ENCODE results near the gene MTHFD1.

MTHFD1 gene

DNA sequence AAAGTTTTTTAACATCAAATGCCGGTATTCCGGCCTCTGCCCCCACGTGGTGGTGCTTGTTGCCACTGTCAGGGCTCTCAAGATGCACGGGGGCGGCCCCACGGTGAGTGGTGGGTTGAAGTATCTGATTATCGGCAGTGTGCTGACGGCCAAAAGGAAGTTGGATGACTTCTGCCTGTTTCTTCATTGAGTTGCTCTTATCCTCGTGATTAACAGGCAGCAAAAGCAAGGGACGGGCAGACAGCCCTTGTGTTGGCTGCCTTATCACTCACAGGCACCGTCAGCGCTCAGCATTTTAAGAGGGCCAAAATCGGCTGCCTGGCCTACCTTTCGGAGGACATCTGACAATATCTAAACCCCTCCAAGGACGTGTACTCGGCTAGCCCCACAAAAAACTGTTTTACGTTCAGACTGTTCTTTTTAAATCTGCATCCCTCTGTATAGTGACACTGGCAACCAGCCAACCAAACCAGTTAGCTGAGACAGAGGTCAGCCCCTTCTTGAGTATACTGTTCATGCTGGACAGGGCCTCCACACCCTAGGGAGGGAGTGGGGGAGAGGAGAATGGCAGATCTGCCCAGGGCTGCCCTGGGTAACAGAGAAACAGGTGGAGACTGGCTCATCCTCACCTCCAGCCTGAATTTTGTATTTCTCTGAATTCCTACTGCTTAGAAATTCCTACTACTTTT, 54.3 kb downstream of the MTHFD1 start:
- no peak for DNase-seq (ENCODE audit: low spot score in 2 of 2)
- Mint-ChIP-seq H3K4me3 (no peak overlapping the region), H3K9me3 (no peaks in the 10 kb centered on the region), H3K4me1 (peaks cover 30% of the 10 kb centered on the region), H3K27ac (ENCODE audit: low read depth) (no peak overlapping the region), H3K27me3 (no peaks in the 10 kb centered on the region), H3K36me3 (ENCODE audit: insufficient read depth) (peaks cover 16% of the 10 kb centered on the region)
- ATAC-seq (replicated peaks; ENCODE audit: extremely low read depth, poor library complexity, severe bottlenecking) = no peak

DNA sequence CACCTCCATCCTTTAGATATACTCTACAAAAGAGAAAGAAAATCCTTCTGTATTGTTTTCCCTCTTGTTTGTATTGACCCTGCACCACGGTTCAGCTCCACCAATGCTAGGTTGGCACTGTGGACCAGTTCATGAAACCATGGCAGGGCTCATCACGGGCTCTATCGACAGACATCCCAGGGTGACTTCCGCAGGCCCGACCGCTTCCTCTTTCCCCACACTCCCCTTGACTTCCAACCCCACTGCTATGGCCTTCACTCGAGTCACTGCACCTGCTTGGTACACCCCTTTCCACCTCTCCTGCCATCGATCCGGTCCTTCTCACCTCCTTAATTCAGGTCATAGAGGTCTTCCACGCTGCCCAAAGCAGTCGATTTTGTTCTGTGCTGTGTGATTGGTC, 56.0 kb downstream of the MTHFD1 start:
- no peak overlapping the region for H3K4me3 Mint-ChIP-seq
- peaks cover 10% of the 10 kb centered on the region for H3K36me3 Mint-ChIP-seq (ENCODE audit: insufficient read depth)
- H3K9me3 Mint-ChIP-seq = no peaks in the 10 kb centered on the region
- peak overlapping the region; percentile 89 for H3K27ac Mint-ChIP-seq (ENCODE audit: low read depth)
- H3K27me3 Mint-ChIP-seq = no peaks in the 10 kb centered on the region
- H3K4me1 Mint-ChIP-seq = peaks cover 26% of the 10 kb centered on the region
- no peak for ATAC-seq (replicated peaks; ENCODE audit: extremely low read depth, poor library complexity, severe bottlenecking)
- DNase-seq (ENCODE audit: low spot score in 2 of 2) = no peak

DNA sequence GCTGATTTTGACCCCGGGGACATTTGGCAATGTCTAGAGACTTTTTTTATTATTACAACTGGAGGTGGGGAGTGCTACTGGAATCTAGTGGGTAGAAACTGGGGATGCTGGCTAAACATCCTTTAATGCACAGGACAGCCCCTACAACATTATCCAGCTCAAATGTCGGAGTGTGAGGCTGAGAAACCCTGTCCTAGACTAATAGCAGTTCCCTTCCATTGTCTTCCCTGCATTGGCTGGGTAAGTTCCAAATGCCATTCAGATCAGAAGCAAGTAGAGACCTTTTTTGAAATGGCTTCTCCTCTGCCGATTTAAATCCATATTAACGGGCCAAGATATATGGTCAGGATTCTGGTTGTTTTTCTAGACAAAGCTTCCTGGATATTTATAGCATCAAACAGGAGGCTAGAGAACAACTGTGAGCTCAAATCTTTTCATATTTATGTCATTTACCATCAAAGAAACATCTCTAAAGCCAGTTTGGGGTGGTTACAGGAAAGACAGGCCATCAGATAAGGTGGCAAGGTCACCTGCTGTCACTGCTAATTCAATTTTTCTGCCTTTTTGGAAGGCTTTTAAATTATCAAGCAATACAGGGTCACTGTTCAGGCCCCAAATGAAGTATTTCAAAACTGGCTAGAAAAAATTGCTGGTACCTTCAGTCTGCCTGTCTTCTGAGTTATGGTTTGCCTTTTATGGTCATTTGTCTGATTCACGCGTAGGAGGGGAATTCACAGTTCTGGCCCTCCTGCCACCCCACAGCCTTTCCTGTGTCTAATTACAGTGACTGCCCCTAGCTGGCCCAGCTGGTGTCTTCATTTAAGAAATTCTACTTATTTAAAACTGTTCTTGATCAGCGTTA, 57.1 kb downstream of the MTHFD1 start:
- peak; percentile 76 for ATAC-seq (replicated peaks; ENCODE audit: extremely low read depth, poor library complexity, severe bottlenecking)

DNA sequence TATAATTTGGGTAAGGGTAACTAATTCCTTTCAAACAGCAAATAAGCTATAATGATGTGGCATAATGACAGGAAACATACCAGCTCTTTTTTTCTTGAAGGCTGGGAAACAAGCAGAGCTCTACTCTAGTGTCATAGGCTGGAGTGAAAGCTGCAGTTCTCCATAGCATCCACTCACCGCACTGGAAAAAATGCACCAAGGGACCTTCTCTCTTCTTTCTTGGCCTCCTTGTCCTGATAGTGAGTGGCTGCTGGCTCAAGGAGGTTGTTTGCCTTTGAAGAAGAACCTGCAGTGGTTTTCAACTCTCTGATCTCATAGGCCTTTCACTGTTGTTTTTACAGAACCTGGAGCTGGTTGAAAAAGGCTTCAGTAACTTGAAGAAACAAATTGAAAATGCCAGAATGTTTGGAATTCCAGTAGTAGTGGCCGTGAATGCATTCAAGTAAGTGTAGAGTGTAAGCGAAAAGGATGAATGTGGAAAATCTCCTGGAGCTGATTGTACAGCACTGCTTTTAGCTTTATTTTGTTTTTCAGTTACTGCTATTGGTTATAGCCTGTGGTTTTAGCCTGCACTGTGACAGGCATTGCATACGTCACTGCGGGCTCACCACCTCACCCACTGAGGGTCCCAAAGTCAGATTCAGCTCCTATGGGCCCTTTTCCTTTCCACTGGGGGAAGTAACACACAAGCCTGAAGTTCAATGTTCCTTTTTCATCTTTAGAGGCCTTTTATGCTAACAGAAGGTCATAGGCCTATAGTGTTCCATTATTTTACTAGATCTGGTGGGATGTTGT, 59.9 kb downstream of the MTHFD1 start:
- peak in 1 of 2 donors; percentile 25 for DNase-seq (ENCODE audit: low spot score in 2 of 2)
- H3K27me3 Mint-ChIP-seq = no peaks in the 10 kb centered on the region
- peaks cover 24% of the 10 kb centered on the region for H3K4me1 Mint-ChIP-seq
- H3K9me3 Mint-ChIP-seq = no peaks in the 10 kb centered on the region
- H3K4me3 Mint-ChIP-seq = peak overlapping the region; percentile 27
- peaks cover 7% of the 10 kb centered on the region for H3K36me3 Mint-ChIP-seq (ENCODE audit: insufficient read depth)
- H3K27ac Mint-ChIP-seq (ENCODE audit: low read depth) = peak overlapping the region; percentile 78
- peak; percentile 49 for ATAC-seq (replicated peaks; ENCODE audit: extremely low read depth, poor library complexity, severe bottlenecking)

More for the DNA sequence above, 57.1 kb downstream of the MTHFD1 start:
- Mint-ChIP-seq H3K4me3 (peak overlapping the region; percentile 25), H3K9me3 (no peaks in the 10 kb centered on the region), H3K27me3 (no peaks in the 10 kb centered on the region), H3K27ac (ENCODE audit: low read depth) (peak overlapping the region; percentile 89), H3K36me3 (ENCODE audit: insufficient read depth) (peaks cover 9% of the 10 kb centered on the region), H3K4me1 (peaks cover 24% of the 10 kb centered on the region)
- DNase-seq (ENCODE audit: low spot score in 2 of 2) = peak in 1 of 2 donors; percentile 26

DNA sequence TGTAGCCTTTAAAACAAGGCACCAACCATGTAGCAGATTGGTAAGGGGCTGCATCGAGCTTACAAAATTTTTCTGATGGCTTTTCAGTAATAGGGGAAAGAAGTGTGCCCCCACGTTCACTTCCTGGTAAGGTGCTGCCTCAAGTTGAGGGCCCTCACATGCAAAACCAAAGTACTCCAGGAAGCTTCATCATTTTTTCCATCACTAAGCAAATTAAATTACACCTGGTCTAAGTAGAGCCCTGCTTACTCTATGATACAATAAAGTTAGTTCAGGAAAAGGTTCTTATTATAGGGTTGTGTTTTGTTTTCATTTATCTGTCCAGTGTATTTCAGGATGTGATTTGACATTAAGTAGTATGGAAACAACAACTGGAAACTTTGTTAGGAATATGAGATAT, 62.1 kb downstream of the MTHFD1 start:
- H3K27ac Mint-ChIP-seq (ENCODE audit: low read depth) = no peak overlapping the region
- DNase-seq (ENCODE audit: low spot score in 2 of 2) (no peak), ATAC-seq (replicated peaks; ENCODE audit: extremely low read depth, poor library complexity, severe bottlenecking) (no peak)
- H3K4me3 Mint-ChIP-seq = no peak overlapping the region
- H3K9me3 Mint-ChIP-seq = no peaks in the 10 kb centered on the region
- no peaks in the 10 kb centered on the region for H3K27me3 Mint-ChIP-seq
- H3K36me3 Mint-ChIP-seq (ENCODE audit: insufficient read depth) = peaks cover 8% of the 10 kb centered on the region
- peaks cover 11% of the 10 kb centered on the region for H3K4me1 Mint-ChIP-seq

DNA sequence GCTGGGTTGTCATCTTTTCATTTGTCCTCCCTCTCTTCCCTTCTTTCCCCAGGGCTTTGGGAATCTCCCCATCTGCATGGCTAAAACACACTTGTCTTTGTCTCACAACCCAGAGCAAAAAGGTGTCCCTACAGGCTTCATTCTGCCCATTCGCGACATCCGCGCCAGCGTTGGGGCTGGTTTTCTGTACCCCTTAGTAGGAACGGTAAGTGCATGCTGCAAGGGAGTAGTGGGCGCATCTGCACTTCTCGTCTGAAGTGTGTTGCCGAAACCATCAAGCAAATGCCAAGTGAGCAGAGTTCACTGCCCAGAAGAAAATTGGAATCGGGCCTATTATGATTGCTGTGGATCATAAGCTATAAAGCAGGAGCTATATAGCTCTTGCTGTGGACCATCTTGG, 66.5 kb downstream of the MTHFD1 start:
- Mint-ChIP-seq H3K27me3 (no peaks in the 10 kb centered on the region), H3K9me3 (no peaks in the 10 kb centered on the region), H3K4me1 (no peaks in the 10 kb centered on the region), H3K36me3 (ENCODE audit: insufficient read depth) (peaks cover 9% of the 10 kb centered on the region), H3K27ac (ENCODE audit: low read depth) (no peak overlapping the region), H3K4me3 (no peak overlapping the region)
- ATAC-seq (replicated peaks; ENCODE audit: extremely low read depth, poor library complexity, severe bottlenecking) (no peak), DNase-seq (ENCODE audit: low spot score in 2 of 2) (no peak)

DNA sequence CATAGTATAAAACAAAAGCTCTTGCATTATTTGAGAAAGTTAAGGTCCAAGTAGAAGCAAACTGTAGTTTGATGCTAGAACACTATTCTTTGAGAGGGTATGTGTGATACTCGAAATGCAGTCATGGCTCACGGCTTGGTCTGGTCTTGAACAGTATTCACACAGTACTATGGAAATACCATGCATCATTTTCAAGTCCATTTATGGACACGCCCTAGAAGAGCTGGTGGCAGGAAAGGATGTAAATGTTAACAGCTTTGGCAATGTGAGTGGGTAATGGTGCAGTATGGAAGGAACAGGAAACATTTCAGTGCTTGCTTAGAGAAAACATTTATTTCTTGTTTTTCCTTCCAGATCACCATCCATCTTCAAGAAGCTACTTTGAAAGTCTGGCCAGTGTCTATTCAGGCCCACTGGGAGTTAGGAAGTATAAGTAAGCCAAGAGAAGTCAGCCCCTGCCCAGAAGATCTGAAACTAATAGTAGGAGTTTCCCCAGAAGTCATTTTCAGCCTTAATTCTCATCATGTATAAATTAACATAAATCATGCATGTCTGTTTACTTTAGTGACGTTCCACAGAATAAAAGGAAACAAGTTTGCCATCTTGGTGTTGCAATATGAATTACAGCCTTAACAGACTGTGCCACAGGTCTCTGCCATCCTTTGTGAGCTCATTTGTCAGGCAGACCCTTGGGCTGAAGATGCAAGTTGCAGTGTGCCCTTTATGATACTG, 71.4 kb downstream of the MTHFD1 start:
- Mint-ChIP-seq H3K27me3 (no peaks in the 10 kb centered on the region), H3K4me1 (peaks cover 10% of the 10 kb centered on the region), H3K9me3 (no peaks in the 10 kb centered on the region), H3K27ac (ENCODE audit: low read depth) (no peak overlapping the region), H3K4me3 (no peak overlapping the region), H3K36me3 (ENCODE audit: insufficient read depth) (peaks cover 5% of the 10 kb centered on the region)
- no peak for ATAC-seq (replicated peaks; ENCODE audit: extremely low read depth, poor library complexity, severe bottlenecking)
- DNase-seq (ENCODE audit: low spot score in 2 of 2) = no peak

DNA sequence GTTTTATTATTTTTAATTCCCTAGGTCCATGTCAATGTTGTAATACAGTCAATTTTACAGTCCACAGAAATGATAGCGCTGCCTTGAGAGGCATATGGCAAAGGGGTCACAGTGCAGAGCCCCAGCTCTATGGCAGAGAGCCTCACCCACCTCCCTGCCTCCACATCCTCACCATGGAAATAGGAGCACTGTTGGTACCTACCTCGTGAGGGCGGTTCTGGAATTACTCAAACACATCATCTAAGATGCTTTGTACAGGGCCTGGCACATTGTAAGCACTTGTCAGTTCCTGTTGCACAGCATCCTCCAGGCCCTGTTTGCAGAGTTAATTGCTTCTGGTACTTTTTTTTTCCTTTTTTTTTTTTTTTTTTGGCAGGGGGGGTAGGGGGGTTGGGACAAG, 73.1 kb downstream of the MTHFD1 start:
- Mint-ChIP-seq H3K9me3 (no peaks in the 10 kb centered on the region), H3K27ac (ENCODE audit: low read depth) (no peak overlapping the region), H3K36me3 (ENCODE audit: insufficient read depth) (peaks cover 5% of the 10 kb centered on the region), H3K4me1 (peaks cover 20% of the 10 kb centered on the region), H3K4me3 (no peak overlapping the region), H3K27me3 (no peaks in the 10 kb centered on the region)
- DNase-seq (ENCODE audit: low spot score in 2 of 2) (no peak), ATAC-seq (replicated peaks; ENCODE audit: extremely low read depth, poor library complexity, severe bottlenecking) (no peak)

DNA sequence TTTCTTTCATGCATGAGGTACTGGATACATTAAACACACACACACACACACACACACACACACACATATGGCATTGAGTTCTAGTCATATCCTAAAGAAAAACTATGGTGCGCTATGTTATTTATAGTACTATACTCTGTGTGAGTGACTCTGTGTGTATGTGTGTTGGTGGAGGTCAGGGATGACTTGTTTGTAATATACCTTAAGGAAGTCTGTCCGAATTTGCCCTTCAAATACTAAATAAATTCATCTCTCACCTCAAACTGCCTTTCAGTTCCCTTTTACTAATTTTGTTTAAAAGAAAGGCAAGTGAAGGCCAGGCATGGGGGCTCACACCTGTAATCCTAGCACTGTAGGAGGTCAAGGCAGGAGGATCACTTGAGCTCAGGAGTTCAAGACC, 75.0 kb downstream of the MTHFD1 start:
- H3K27me3 Mint-ChIP-seq = no peaks in the 10 kb centered on the region
- DNase-seq (ENCODE audit: low spot score in 2 of 2) (no peak), ATAC-seq (replicated peaks; ENCODE audit: extremely low read depth, poor library complexity, severe bottlenecking) (no peak)
- H3K36me3 Mint-ChIP-seq (ENCODE audit: insufficient read depth) = peaks cover 5% of the 10 kb centered on the region
- no peak overlapping the region for H3K27ac Mint-ChIP-seq (ENCODE audit: low read depth)
- H3K4me1 Mint-ChIP-seq = peaks cover 26% of the 10 kb centered on the region
- no peaks in the 10 kb centered on the region for H3K9me3 Mint-ChIP-seq
- no peak overlapping the region for H3K4me3 Mint-ChIP-seq

DNA sequence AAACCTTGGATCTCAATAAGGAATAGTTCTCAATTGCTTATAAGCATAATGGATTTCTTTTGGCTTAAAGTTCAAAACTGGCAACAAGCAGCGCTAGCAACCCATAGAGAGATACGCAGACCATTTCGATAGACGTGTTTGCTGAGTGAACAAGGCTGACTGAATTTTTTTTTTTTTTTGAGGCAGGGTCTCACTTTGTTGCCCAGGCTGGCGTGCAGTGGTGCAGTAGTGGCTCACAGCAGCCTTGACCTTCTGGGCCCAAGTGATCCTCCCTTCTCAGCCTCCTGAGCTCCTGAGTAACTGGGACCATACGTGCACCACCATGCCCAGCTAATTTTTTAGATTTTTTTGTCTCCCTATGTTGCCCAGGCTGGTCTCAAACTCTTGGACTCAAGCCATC, 75.7 kb downstream of the MTHFD1 start:
- ATAC-seq (replicated peaks; ENCODE audit: extremely low read depth, poor library complexity, severe bottlenecking) (no peak), DNase-seq (ENCODE audit: low spot score in 2 of 2) (no peak)
- Mint-ChIP-seq H3K36me3 (ENCODE audit: insufficient read depth) (peaks cover 2% of the 10 kb centered on the region), H3K27ac (ENCODE audit: low read depth) (no peak overlapping the region), H3K27me3 (no peaks in the 10 kb centered on the region), H3K4me3 (no peak overlapping the region), H3K9me3 (no peaks in the 10 kb centered on the region), H3K4me1 (peaks cover 30% of the 10 kb centered on the region)

DNA sequence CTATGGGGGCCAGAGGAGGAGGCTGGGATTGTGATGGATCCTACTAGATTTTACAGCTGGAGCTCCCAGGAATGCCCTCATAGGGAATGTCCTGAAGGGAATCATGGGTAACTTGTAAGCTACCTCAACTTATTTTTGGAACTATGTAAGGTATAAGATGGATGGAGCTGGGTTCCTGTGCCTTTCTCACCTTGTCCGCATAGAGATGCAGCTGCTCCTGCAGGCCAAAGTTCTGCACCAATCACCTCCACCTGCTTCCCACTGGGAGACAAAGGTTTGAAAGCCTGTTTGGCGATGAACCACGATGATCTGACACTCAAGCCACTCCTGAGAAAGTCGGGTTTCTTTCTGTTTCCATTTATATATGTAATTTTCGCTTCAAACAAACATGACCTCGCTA, 76.5 kb downstream of the MTHFD1 start:
- Mint-ChIP-seq H3K4me3 (peak overlapping the region; percentile 83), H3K9me3 (no peaks in the 10 kb centered on the region), H3K27me3 (no peaks in the 10 kb centered on the region), H3K27ac (ENCODE audit: low read depth) (peak overlapping the region; percentile 65), H3K36me3 (ENCODE audit: insufficient read depth) (peaks cover 2% of the 10 kb centered on the region), H3K4me1 (peaks cover 30% of the 10 kb centered on the region)
- DNase-seq (ENCODE audit: low spot score in 2 of 2) (no peak), ATAC-seq (replicated peaks; ENCODE audit: extremely low read depth, poor library complexity, severe bottlenecking) (no peak)

DNA sequence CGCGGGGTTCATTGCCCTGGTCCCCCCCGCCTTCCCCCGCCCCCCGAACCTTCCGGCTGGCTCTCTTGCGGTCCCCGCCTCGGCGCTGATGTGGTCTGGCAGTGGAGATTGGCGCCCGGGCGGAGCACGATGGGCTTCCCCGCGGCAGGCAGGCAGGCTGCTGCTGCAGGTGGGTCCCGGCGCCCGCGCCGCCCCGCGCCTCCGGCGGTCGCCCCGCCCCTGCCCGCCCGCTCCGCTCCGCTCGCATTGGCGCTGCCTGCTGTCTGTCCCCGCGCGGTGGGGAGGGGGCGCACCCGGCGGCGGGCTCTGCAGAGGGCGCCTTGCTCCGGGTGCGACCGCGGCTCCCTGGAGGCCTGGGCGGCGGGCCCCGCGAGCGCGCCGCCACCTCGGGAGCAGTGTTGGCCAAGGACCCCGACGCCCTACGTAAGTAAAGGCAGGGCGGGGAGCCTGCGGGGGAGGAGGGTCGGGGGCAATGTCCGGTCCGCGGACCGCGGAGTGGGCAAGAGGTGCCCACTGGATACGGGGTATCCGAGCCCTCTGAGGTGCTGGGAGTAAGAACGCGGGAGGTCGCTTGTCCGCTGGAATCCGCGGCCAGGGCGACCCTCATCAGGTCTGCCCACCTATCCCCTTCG, 77.2 kb downstream of the MTHFD1 start, which contains the start of gene AKAP5:
Gene AKAP5 (plus strand): TSS at position 309 of the 632 bp plus-strand sequence. CDS start 2,896 bp downstream, outside the sequence.
- Mint-ChIP-seq H3K9me3 (no peaks in the 10 kb centered on the region), H3K27me3 (no peaks in the 10 kb centered on the region), H3K4me3 (peak within 1 kb of the TSS; percentile 83), H3K4me1 (peaks cover 30% of the 10 kb centered on the region), H3K36me3 (ENCODE audit: insufficient read depth) (peaks cover 2% of the 10 kb centered on the region), H3K27ac (ENCODE audit: low read depth) (peak within 1 kb of the TSS; percentile 65)
- peak; percentile 80 for ATAC-seq (replicated peaks; ENCODE audit: extremely low read depth, poor library complexity, severe bottlenecking)
- DNase-seq (ENCODE audit: low spot score in 2 of 2) = peak; percentile 29 to 39
